Hematopoietic multipotent progenitor cell treated with erythropoietin and hydrocortisone succinate and interleukin-3 and kit ligand, for 17 days (in vitro differentiated cells): Measurements from ENCODE around the gene FBN2.

Experiments used
- DNase-seq: peaks from one replicate; pipeline ENCODE4 v3.0.0-alpha.2; 2015; ENCODE audit warnings: low spot score

The FBN2 gene

DNA sequence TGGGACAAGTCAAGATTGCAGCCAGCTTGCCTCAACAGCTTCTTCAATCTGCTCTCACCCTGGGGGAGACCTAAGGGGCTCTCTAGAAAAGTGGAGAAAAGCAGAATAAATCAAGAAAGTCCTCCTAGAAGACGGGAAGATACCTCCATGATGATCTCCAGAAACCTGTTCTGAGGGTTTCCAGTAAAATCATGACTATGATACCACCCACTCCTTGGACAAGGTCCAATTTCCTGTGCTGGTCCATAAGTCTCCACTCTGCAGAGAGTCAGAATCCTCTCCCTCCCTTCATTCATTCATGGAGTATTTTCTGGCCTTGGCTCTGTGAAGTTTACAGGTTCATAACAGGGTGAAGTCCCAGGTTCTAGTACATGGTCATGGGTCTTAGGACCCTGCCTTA lies 285.8 kb downstream of the FBN2 start:
- no peak for DNase-seq

- DNase-seq, result no peak
Measured at GRCh38 chr5:128245974-128246373, 292.1 kb downstream of the FBN2 start.

- DNase-seq, result no peak
Measured at GRCh38 chr5:128243958-128244582, 294.0 kb downstream of the FBN2 start.

DNA sequence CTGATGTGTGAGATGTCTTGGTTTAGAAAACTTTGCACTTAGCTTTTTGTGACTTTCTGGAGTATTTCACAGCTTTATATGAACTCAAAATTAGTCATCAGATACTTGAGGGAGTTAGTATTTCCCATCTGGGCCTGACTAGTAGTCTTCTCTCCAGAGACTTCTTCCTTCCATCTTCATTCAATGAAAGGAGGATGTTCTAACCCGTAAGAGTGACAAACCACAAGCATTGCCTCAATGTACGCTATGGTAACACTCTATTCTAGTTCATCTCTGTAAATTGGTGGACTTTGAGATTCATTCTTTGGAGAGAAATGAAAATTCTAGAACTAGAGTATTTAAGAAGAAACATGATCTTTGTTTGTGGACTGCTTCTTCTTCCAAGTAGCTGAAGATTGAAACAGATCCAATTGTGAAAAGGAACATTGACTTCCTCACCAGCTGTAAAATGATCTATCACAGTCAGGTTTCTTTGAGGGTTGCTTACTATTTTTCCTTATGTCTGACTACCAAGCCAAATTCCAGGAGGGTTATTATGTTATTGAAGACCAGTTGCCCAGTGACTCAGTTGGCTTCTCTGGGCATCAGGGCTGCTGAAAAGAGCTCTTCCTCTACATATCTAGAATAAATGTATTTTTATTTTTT lies 296.9 kb downstream of the FBN2 start:
- DNase-seq, result no peak

DNA sequence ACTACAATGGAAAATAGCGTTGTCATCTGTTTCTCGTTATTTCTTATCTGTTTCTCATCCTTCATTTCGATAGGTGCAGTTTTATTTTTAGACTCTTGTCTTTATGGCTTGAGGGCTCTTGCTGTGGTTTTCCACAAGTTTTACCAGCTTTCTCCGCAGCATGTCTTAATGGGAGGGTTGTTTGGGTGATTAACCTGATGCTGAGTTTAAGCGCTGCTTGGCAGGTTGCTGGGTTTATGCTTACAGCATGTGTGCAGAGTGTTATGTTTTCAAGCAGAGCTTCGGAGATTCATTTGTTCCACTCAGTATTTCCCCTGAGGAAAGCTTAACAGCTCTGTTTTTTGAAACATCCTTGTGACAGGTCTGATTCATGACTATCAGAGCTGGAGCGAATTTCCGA lies 300.5 kb downstream of the FBN2 start:
- no peak for DNase-seq

- DNase-seq, result no peak
Measured at GRCh38 chr5:128237000-128237399, 301.0 kb downstream of the FBN2 start.

- no peak for DNase-seq
Measured at GRCh38 chr5:128236334-128236733, 301.7 kb downstream of the FBN2 start.

- DNase-seq, result no peak
Measured at GRCh38 chr5:128234928-128235641, 303.0 kb downstream of the FBN2 start.

DNA sequence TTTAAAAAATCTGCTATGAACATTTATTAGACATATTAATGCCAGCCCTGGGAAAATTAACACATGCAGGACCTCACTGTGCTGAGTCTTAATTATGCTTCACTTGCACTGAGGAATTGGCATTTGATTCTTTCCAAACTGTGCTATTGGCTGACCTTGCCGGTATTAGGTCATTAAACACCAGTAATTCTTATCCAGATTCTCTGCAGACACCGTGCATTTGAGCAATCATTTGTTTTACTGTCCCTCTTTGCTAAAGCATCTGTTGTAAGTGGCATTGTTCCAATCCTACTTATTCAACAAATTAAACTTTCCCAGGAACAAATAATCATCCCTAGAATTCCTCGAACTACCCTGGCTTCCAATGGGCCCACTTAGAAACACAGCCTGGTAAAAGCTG lies 309.5 kb downstream of the FBN2 start:
- no peak for DNase-seq

DNA sequence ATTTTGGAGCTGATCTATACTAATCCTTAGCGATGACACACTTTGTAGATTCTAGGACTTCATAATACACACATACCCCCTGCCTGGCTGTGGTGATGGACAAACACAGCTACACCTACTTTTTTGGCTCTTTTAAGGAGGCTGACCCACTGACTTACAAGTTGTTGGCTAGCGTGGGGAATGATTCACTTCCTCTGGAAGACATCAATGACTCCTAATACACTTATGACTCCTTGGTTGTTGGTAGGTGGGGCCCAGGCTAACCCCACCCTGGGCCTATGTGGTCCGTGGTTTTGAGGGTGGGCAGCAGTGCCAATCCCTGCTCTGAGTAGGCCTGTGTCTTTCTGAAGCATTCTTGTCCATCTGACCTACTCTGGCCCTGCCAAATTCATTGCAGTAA lies 310.0 kb downstream of the FBN2 start:
- DNase-seq, result no peak

DNA sequence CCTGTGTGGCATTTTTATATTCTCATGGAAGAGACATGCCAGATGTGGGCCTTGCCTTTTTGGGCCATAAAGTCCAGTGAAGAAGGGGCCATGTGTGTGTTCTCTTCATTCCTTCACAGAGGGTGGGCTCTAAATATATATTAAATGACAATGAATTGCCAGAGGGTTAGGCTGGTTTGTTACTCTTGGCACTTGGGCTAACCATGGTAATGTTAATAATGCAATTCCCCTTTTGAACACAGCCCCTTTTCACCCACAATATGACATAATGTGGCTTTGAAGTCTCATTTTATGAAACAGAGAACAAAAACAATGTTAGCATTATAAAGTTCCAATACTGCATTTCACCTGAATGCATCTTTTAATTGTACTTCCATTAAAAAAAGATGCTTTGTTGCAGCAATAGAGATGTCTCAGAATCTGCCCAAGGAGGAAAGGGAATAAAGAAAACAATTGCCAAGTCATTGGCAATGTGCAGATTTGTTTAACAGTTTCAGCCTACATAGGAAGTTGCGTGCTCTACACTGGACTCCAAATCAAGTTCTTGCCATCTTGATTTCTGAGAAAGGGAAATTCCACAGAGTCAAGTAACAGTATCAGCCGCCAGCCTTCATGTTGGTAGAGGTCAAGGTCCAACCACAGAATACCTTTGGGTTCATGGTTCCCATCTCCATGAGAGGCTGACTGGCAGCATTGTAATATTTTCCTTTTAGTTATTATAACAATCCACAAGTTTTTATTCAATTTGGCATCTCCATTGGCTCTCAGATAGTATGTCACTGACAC lies 312.6 kb downstream of the FBN2 start:
- DNase-seq, result no peak

- no peak for DNase-seq
Measured at GRCh38 chr5:128224336-128224735, 313.7 kb downstream of the FBN2 start.

- DNase-seq, result no peak
Measured at GRCh38 chr5:128220841-128221240, 317.2 kb downstream of the FBN2 start.

DNA sequence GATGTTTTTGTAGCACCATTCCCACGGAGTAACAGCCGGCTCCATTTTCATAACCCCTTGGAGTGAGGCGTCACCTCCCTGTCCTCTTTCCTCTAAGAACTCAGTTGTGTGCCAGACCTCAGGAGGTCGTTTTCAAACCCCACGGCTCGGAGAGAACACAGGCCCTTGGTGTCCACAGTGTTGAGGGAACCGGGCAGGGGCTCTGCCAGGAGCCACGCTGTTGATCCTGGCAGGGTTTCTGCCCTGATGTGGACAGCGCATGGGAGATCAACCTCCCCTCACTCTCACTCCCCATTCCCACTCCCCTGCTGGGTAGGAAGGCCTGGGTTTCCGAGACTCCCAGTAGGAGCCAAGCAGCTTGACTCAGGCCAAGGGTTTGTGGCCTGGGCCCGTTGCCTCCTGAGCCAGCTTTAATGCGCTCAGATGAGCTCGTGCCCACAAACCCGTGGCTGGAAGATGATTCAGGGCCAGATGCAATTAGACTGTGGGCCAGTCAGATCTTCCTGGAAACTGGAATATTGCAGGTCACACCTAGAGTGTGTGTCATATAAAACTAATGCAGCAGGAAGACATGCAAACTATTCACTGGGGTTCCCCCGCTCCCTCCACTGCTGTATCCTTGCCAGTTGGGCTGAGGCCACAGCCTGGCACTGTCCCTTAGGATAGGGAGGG lies 321.0 kb downstream of the FBN2 start:
- no peak for DNase-seq

GRCh38 chr5:128216285-128216684 lies 321.8 kb downstream of the FBN2 start:
- no peak for DNase-seq

GRCh38 chr5:128213833-128214232 lies 324.2 kb downstream of the FBN2 start:
- no peak for DNase-seq

DNA sequence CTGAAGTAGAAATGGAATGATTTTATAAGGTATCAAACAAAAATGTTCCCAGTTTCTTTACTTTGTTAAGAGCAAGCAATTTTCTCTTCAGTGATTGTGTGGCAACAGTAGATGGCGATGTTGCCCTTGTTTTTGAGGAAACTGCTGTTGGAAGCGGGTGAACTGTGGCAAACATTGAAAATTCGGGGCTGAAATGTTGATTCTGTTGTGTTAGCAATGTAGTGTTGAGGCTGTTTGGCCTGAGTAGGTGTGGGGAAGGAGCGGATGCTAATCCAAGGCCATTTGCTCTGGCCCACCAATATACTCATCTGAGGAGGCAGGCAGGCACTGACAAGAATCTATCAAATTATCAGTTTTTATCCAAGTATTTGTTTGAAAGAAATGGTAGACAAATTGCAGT lies 324.7 kb downstream of the FBN2 start:
- DNase-seq, result no peak

DNA sequence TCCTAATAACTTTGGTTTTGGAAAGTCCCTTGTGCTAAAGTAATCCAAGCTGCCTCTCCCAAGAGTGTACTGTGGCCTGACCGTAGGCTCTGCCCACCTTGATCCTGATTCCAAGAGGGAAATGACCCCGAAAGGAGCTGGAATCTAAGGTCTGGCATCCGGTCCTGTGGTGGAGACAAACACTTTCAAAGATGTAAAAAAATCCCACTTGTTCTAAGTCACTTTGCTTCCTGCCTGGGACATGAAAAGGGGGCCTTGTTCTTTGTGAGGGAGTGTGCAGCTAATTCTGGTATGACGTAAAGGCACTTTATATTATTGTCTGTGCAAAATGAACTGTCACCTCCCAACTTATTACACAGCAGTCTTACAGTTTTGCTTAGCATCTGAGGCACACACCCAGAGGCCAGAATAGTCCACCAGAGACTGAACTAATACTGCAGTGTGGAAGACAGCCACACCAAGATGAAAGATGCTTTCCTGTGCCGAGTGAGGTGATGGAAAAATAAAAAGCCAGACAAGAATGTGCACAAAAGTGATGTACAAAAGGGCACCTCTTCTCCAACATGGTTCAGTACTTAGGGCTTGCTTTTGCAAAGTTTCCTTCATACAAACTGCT lies 325.7 kb downstream of the FBN2 start:
- DNase-seq, result no peak

DNA sequence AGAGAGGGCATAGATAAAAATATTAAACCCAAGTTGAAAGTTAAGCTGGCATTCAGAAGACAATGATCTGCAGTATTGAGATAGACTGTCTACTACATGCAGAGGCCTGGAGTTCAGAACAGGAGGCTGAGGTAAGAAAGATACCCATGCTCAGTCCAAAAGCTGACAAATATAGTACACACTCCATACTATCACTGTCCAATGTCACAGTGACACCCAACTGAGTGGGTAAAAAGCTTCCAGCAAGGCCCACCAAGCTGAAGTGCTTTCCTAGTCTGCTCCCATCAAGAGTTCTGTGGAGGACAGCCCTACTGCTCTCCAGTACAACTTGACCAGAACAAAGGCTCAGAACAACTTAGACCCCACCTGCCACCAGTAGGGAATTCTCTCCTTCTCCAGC lies 329.6 kb downstream of the FBN2 start:
- DNase-seq, result no peak
